ENCODE results near the gene GABRR2. TPM values are rescaled to one million over a fixed set of nuclear protein-coding genes. Genes with fewer than 3 reads are reported as not detected.
A peak's percentile ranks its signal among the peaks of the same experiment; 100 is the strongest.
"Not testable (repeated sequence)": the region's sequence is repeated elsewhere in the genome, so short reads cannot be mapped to it uniquely, and the experiment has no call there.

GABRR2 gene
- total RNA-seq, 2 donors from 2014 or later: 0.14 to 0.29 TPM

GRCh38 chr6:89254569-89254968 lies 60.5 kb downstream of the GABRR2 start:
- Mint-ChIP-seq H3K36me3 (no peaks in the 10 kb centered on the region), H3K9me3 (no peaks in the 10 kb centered on the region), H3K27ac (no peak overlapping the region)
- ATAC-seq: no peak
- no peak for DNase-seq (ENCODE audit: low spot score in 2 of 2)

DNA sequence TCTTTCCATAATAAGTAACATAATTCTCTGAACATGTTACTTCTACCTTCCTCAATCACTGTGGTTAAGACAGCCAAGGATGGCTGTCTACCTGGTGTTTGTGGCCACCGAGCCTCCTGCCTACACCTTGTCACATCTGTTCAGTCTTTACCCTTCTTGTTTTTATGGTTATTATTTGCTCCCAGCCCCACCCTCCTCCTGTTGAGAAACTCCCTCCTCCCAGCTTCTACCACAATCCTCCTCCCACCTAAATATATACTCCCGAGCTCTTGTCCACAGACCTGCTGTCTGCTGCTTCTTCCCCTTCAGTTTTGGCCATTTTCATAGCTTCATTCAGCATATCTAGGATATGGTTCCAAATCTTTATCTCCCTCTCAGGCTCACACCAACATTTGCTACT lies 62.2 kb downstream of the GABRR2 start:
- ATAC-seq: no peak
- no peaks in the 10 kb centered on the region for H3K36me3 Mint-ChIP-seq

DNA sequence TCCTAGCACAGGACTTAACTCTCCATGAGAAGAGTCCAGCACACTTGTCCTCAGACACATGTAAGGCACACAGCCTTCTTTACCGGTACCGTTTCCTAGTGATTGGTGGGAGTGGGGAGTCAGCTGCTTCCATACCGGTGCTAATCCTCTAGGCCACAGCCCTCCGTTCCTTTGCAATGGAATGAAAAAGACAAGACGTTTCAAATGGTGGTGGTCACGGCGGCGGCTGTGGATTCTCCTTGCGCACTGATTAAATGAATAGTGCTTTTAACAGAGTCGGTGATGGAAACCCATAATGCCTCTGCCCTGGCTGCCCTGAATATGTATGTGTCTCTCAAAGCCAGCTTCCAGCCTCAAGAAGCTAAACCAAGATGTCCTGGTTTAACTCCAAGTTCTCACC lies 63.1 kb downstream of the GABRR2 start:
- Mint-ChIP-seq H3K27ac (no peak overlapping the region), H3K36me3 (no peaks in the 10 kb centered on the region), H3K9me3 (no peaks in the 10 kb centered on the region)
- ATAC-seq (no peak), DNase-seq (ENCODE audit: low spot score in 2 of 2) (no peak)

More for the DNA sequence above, 62.2 kb downstream of the GABRR2 start:
- DNase-seq (ENCODE audit: low spot score in 2 of 2): no peak
- H3K27ac Mint-ChIP-seq: no peak overlapping the region
- no peaks in the 10 kb centered on the region for H3K9me3 Mint-ChIP-seq

DNA sequence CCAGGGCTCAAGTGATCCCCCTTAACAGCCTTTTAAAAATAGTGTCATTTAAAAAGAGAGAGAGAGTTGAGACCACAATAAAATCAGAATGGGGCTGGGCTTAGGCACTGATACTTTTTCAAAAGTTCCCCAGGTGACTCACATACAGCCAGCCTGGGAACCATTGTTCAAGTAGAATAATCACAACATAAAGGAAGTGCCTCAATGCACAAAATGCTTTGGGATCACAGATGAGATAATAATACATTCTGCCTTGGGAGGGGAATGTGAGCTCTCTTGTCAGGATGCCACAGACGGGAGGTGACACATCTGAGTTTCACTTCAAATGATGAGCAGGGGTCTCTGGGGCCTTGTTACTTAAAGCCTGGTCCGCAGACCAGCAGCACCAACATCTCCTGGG lies 63.9 kb downstream of the GABRR2 start:
- no peak for DNase-seq (ENCODE audit: low spot score in 2 of 2)
- ATAC-seq: no peak
- H3K27ac Mint-ChIP-seq: no peak overlapping the region
- H3K36me3 Mint-ChIP-seq: no peaks in the 10 kb centered on the region
- no peaks in the 10 kb centered on the region for H3K9me3 Mint-ChIP-seq

DNA sequence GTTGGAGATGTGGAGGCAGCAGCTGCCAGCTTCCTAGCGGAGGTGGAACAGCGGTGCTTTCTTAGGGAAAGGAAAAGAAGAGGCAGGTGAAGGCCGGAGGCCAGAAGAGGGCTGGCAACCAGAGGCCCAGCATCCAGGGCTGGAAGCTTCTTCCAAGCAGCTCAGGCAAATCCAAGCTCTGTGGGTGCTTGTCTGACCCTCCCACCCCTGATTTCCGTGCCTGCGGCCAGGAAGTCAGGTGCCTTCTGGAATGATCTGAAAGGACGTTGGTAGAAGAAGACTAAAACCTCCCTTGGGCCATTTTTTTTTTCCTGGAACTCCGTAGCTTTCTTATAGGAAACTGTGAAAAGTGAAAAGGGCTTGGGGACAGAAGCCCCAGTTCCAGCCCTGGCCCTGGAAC lies 64.9 kb downstream of the GABRR2 start:
- no peak overlapping the region for H3K27ac Mint-ChIP-seq
- DNase-seq (ENCODE audit: low spot score in 2 of 2) (no peak), ATAC-seq (no peak)
- H3K9me3 Mint-ChIP-seq: no peaks in the 10 kb centered on the region
- H3K36me3 Mint-ChIP-seq: no peaks in the 10 kb centered on the region

GRCh38 chr6:89244241-89244985 lies 70.7 kb downstream of the GABRR2 start:
- no peak for ATAC-seq
- Mint-ChIP-seq H3K27ac (no peak overlapping the region), H3K9me3 (no peaks in the 10 kb centered on the region), H3K36me3 (no peaks in the 10 kb centered on the region)
- DNase-seq (ENCODE audit: low spot score in 2 of 2): no peak

GRCh38 chr6:89243331-89243629 lies 71.8 kb downstream of the GABRR2 start:
- Mint-ChIP-seq H3K27ac (no peak overlapping the region), H3K9me3 (peaks cover 0 to 2% of the 10 kb centered on the region in 2 donors), H3K36me3 (no peaks in the 10 kb centered on the region)
- ATAC-seq (no peak), DNase-seq (ENCODE audit: low spot score in 2 of 2) (no peak)

DNA sequence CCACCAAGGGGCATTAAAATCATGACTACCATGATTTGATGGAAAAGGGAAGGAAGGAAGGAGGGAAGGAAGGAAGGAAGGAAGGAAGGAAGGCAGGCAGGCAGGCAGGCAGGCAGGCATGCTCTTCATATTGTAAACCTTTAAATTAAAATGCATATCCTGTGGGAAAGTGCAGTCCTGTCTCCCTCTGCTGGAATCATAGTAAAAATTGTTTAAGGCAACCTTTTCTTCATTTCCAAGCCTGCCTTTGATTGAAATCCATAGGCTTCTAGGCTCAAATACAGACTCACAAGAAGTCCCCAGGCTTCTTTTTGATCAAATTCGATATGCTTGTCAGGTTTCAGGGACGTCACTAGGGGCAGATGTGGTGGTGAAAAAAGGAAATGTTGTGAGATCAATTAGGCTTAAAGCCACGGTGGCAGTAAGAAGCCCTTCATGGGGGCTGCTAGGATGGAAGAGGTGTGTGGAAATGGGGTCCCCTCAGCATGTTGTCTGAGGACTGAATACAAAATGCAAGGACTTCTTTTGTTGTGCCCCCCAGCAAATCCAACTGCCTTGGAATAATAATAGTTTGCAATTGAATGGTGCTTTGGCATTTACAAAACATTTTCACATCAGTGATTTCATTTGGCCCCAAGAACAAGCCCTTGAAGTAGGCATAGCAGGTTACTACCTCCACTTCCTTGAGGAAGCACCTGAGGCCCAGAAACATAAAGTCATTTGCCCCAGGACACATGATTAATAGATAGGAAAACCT lies 72.3 kb downstream of the GABRR2 start:
- Mint-ChIP-seq H3K27ac (peak overlapping the region in 1 of 2 donors; percentile 54), H3K9me3 (peaks cover 0 to 4% of the 10 kb centered on the region in 2 donors), H3K36me3 (no peaks in the 10 kb centered on the region)
- ATAC-seq (peak in 1 of 2 donors; percentile 34), DNase-seq (ENCODE audit: low spot score in 2 of 2) (no peak)

DNA sequence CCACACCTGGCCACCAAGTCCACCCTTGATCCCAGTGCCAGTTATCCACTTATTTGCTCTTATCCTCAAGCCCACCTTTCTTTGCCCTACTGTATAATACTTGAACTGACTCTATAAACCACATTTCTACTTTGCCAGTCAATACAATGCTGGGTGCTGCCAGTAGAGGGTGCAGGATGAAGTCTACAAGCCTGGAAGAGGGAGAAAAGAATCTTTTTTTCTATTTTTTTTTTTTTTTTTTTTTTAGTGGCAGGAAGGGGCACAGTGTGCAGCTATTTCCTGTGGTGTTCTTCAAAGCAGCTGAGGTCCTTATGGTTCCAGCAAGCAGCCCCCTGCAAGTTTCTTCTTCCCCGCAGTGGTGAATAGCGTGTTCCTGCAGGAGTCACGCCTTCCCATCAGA lies 75.8 kb downstream of the GABRR2 start:
- no peaks in the 10 kb centered on the region for H3K36me3 Mint-ChIP-seq
- ATAC-seq (peak; percentile 63 to 69), DNase-seq (ENCODE audit: low spot score in 2 of 2) (peak in 1 of 2 donors; percentile 22)
- no peak overlapping the region for H3K27ac Mint-ChIP-seq
- H3K9me3 Mint-ChIP-seq: peaks cover 0 to 4% of the 10 kb centered on the region in 2 donors

- Mint-ChIP-seq H3K9me3 (peaks cover 0 to 9% of the 10 kb centered on the region in 2 donors), H3K36me3 (peaks cover 0 to 11% of the 10 kb centered on the region in 2 donors), H3K27ac (no peak overlapping the region)
- ATAC-seq (no peak), DNase-seq (ENCODE audit: low spot score in 2 of 2) (no peak)
Observed at GRCh38 chr6:89237158-89237557, 77.9 kb downstream of the GABRR2 start.

DNA sequence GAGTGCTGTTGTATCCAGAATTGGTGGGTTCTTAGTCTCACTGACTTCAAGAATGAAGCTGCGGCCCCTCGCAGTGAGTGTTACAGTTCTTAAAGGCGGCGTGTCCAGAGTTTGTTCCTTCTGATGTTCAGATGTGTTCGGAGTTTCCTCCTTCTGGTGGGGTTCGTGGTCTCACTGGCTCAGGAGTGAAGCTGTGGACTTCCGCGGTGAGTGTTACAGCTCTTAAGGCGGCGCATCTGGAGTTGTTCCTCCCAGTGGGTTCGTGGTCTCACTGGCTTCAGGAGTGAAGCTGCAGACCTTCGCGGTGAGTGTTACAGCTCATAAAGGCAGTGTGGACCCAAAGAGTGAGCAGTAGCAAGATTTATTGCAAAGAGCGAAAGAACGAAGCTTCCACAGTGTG lies 81.5 kb downstream of the GABRR2 start:
- H3K36me3 Mint-ChIP-seq: peaks cover 0 to 11% of the 10 kb centered on the region in 2 donors
- not testable (repeated sequence) for DNase-seq (ENCODE audit: low spot score in 2 of 2); ATAC-seq; H3K27ac Mint-ChIP-seq
- H3K9me3 Mint-ChIP-seq: peaks cover 0 to 15% of the 10 kb centered on the region in 2 donors

DNA sequence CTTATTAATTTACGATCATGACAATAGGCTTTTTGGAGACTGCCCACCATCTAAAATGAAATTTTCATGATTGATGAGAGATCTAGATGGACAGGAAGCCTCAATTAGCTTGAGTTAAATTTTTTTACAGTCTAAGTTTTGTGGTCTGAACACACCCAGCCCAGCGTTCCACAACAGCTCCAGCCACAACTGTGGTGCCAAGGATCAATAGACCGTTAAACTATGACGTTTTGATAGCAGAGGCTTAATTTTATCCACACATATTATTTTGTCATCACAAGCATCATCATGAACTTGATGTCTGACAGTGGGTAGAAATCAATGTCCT lies 92.4 kb downstream of the GABRR2 start:
- no peak overlapping the region for H3K27ac Mint-ChIP-seq
- peaks cover 0 to 5% of the 10 kb centered on the region in 2 donors for H3K9me3 Mint-ChIP-seq
- DNase-seq (ENCODE audit: low spot score in 2 of 2): no peak
- no peak for ATAC-seq
- H3K36me3 Mint-ChIP-seq: no peaks in the 10 kb centered on the region

DNA sequence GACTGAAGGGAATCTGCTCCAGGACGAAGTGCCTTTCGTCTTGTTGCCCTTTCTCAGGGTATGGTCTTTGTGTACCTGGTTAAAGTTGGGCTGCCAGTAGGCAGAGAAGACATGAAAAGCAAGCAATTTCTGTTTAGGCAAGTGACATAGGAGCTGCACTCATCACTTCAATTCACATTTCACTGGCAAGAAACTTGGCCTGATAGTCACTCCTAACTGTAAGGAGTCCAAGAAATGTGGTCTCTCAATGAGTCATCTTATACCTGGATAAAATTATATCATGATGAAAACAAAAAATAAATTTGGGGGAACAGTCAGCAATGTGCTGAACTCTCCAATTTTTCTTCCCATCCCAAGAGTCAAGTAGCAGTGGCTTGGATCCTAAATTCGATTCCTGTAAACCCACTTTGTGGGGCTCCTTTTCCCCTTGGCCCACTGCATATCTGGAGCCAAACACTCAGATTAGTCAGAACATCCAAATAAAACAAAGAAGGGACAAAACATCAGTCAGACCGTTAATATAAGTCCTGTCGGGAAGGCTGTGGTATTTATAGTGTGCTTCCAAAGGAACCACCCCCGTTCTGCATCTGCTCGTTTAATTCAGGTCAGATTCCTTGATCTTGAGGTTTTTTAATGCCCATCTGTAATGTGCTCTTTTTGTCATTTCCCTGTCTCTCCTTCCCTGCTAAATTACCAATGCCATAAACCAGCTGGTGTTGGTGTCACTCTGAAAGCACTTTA lies 93.0 kb downstream of the GABRR2 start:
- no peak for ATAC-seq
- Mint-ChIP-seq H3K36me3 (no peaks in the 10 kb centered on the region), H3K27ac (no peak overlapping the region), H3K9me3 (peaks cover 0 to 5% of the 10 kb centered on the region in 2 donors)
- DNase-seq (ENCODE audit: low spot score in 2 of 2): no peak

- H3K27ac Mint-ChIP-seq: peak overlapping the region in 1 of 2 donors; percentile 38
- H3K9me3 Mint-ChIP-seq: peaks cover 0 to 5% of the 10 kb centered on the region in 2 donors
- ATAC-seq (no peak), DNase-seq (ENCODE audit: low spot score in 2 of 2) (no peak)
- H3K36me3 Mint-ChIP-seq: no peaks in the 10 kb centered on the region
Observed at GRCh38 chr6:89221129-89221528, 94.0 kb downstream of the GABRR2 start.

GRCh38 chr6:89217299-89217910 lies 97.7 kb downstream of the GABRR2 start, which contains the start of gene GABRR1:
TSS of gene GABRR1 (minus strand) at chr6:89217358. CDS start at chr6:89217322, 36 bp downstream.
- DNase-seq (ENCODE audit: low spot score in 2 of 2): no peak
- H3K27ac Mint-ChIP-seq: no peak within 1 kb of the TSS
- H3K9me3 Mint-ChIP-seq: no peaks in the 10 kb centered on the region
- H3K36me3 Mint-ChIP-seq: no peaks in the 10 kb centered on the region
- no peak for ATAC-seq

DNA sequence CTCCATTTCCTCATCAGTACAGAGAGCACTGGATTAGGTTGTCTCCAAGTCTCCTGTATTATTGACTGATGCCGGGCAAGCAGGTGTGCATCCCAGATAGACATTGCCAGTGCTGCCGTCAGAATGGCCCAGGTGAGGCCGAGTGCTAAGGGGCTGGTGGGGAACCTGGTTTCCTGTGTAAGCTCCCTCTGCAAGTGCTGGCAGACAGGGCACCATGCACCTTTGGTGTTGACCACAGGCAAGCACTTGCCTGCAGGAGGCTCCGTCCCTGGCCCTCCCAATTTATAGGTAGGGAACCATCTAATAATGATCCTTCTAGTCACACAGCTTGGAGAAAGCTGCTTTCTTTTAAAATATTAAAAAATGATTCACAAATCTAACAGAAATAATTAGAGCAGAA lies 98.7 kb downstream of the GABRR2 start:
- Mint-ChIP-seq H3K36me3 (no peaks in the 10 kb centered on the region), H3K27ac (no peak overlapping the region), H3K9me3 (no peaks in the 10 kb centered on the region)
- DNase-seq (ENCODE audit: low spot score in 2 of 2) (no peak), ATAC-seq (no peak)

DNA sequence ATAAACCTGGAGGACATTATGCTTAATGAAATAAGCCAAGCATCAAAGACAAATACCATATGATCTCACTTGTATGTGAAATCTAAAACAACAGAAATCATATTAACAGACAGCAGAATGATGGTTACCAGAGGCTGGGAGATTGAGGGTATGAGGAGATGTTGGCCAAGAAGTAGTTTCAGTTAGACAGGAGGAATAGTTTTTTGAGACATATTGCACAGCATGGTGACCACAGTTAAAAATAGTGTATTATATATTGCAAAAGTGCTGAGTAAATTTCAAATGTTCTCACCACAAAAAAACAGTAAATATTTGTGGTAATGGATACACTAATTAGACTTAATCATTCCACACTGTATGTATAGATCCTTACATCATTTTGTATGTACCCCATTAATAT lies 99.7 kb downstream of the GABRR2 start:
- Mint-ChIP-seq H3K36me3 (no peaks in the 10 kb centered on the region), H3K27ac (no peak overlapping the region), H3K9me3 (no peaks in the 10 kb centered on the region)
- ATAC-seq: no peak
- no peak for DNase-seq (ENCODE audit: low spot score in 2 of 2)
